GM21447 (cell line): ENCODE data around the gene PSMC3.
"Not testable (repeated sequence)": the region's sequence is repeated elsewhere in the genome, so short reads cannot be mapped to it uniquely, and the experiment has no call there.

ENCODE experiments used
- ATAC-seq: cut with Tn5 transposase; IDR thresholded peaks from one replicate; pipeline ENCODE4 v1.9.1; 2021; ENCODE audit not compliant: unreplicated experiment

The PSMC3 gene

DNA sequence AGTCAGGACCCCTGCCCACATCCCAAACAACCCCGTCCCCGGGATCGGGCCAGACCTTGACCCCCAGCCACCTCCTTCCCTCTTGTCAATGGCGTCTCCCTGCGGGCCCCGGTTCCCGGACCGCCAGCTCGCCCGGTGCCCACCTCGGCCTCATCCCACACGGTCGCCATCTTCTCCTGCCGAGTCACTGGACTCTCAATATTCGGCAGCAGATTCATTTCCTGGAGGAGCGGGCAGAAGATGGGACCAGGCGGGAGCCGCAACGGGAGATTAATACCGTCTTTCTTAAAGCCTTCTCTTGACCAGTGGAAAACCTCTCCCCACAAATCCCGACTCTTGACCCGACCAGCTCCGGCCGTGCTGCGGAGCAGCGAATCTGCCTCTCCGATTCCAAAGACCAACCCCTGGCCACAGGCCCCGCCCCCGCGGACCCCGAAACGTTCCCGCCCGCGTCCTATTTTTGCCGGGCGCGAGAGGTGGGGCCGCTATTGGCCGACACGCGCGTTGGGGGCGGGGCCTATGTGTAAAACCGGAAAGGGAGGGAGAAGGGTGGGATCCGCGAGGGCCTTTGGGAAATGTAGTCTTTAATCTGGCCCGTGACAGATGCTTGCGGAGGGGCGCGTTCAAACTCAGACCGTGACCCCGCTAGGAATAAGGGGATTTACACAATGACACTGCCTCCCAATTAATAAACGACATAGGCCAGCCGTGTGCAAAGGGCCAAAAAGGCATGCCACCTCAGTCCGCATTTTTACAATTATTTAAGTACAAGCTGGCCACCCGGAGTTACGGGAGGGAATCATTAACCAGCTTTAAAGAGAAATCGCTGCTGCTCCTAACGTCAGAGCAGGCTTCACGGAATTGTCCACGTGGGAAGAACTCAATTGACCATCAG is at the start of gene PSMC3:
TSS of gene PSMC3 (minus strand) at position 378 of the 895 bp plus-strand sequence. CDS start at position 218, 160 bp downstream.
- peak; percentile 91 for ATAC-seq

GRCh38 chr11:47470671-47471070 is 44.4 kb upstream of the PSMC3 start:
- ATAC-seq, result no peak

- no peak for ATAC-seq
These were observed 43.3 kb upstream of the PSMC3 start for GRCh38 chr11:47469361-47470179.

DNA sequence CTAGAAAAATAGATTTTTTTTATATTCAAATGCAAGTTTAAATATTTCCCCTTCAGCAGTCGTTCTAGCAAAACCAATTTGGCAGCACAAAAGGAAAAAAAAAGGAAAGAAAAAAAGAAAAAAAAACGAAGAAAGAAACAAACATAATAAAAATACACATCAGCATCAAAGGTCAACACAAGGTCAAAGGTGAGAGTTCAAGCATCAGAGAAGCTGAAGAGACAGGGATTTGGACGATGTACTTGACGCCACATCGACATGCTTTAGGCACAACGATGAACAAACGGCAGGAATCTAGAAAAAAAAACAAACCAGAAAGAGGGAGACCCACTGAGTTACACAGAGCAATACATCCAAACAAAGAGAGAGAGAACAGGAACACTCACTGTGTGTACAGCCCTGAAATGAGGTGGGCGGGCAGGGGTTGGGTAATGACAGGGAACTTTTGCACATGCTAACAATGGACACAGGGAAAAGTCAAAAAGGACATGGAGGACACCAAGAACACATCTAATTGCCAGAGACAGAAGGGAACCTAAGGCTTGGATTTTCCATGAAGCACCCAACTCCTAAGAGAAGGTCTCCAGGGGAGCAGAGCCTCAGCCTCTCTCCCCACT is 42.5 kb upstream of the PSMC3 start:
- ATAC-seq, result no peak

DNA sequence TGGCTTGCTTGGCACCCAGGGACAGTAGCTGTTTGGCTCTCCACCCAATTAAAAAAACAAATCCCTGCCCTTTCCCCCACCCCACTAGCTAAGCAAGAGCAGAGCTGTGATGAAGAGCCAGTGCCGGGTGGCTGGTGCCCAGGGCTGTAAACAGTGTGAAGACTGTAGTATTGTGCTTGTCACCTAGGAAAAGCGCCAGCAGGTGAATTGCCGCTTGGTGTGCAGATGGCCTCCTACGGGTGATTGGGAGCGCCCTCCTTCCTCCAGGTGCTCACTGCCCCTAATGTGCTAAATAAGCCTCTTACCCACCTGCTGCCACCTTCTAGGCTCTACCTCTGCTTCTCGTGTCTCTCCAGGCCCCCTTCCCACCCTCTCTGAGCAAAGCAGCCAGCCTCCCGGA is 41.1 kb upstream of the PSMC3 start:
- no peak for ATAC-seq

- ATAC-seq, result no peak
These were observed 40.5 kb upstream of the PSMC3 start for GRCh38 chr11:47466701-47467250.

DNA sequence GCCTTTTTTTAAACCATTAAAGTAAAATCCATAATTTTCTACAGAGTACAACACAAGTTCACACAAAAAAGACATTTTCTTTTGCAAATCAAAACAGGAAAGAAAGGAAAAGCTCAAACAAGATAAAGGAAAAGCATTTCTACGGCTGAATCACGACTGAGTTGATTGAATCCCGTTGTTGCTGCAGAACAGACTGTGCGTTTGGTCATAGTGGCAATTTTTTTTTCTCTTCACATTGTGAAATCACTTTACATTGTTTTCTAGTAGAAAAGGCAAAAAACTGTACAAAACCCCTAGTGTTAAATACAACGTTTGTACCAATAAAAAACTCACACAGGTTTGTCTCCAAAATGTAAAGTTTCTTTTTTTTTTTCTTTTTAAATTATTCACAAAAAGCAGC is 40.0 kb upstream of the PSMC3 start:
- ATAC-seq, result no peak

DNA sequence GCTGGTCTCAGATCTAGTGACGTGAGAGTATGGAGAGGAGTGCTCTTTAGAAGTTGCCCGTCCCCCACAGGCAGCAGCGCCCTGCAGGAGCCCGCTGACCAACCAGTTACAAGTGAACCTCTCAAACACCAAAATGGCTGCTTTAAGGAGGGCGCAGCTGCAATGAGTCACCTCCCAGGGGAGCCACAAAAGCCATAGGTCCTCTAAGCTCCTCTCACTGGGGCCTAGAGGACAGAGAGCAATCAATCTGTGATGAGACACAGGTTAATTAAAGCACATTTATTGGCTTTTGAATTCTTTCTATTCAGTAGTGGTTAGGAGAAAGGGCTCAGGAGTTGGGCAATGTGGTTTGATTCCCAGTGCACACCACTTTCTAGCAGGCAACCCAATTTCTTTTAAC is 38.2 kb upstream of the PSMC3 start:
- ATAC-seq, result no peak

DNA sequence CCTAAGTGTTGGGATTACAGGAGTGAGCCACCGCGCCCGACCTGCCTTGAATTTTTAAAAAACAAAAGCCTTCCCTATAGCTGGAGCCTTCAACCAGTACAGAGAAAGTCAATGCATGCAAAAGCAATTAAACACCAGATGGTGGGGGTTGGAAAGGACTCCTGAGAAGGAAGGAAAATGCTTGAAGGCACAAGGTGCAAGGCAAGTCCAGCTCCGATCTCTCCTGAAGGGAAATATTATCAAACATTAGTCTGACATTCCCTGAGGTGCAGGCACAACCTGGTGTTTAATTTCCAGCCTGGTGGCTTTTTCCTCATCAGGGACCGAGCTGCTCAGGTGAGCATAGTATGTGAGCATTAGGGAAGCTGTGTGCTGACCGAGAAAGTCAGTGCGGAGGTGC is 35.6 kb upstream of the PSMC3 start:
- no peak for ATAC-seq

DNA sequence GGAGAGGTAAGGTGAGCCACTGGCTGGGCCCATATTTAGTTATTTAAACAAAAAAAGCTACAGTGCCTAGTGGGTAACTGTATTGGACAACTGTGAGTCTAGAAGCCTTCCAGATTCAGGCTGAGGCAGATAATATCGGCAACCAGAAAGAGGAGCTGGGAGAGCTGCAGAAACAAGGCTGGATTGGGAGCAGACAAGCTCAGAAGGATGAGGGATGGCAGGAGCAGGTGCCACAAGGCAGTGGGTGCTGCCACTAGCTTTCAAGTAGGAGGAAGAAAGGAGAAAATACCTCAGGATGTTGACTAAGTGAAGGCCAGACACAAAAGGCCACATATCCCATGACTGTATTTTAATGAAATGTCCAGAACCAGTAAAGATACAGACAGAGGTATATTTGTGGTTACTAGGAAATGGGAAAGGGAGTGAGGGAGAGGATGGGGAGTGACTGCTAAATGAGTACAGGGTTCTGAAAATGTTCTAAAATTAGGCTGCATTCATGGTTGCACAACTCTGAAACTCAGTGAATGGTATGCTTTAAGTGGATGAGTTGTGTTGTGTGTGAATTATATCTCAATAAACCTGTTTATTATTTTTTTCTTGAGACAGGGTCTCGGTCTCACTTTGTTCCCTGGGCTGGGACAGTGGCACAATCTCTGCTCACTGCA is 34.5 kb upstream of the PSMC3 start:
- ATAC-seq, result no peak

DNA sequence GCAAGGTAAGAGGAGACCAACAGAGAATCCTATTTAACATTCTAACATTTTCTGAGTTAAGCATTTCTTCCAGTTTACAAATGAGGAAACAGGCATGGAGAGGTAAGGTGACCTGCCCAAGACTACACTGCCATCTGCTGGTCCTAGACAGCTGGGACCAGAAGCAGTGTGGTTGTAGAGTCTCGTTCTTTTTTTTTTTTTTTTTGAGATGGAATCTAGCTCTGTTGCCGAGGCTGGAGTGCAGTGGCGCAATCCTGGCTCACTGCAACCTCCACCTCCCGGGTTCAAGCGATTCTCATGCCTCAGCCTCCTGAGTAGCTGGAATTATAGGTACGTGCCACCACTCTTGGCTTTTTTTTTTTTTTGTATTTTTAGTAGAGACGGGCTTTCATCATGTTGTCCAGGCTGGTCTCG is 28.0 kb upstream of the PSMC3 start:
- ATAC-seq, result not testable (repeated sequence)

- no peak for ATAC-seq
These were observed 27.1 kb upstream of the PSMC3 start for GRCh38 chr11:47453365-47453764.

GRCh38 chr11:47451990-47452389 is 25.8 kb upstream of the PSMC3 start:
- no peak for ATAC-seq

- ATAC-seq, result no peak
These were observed 25.2 kb upstream of the PSMC3 start for GRCh38 chr11:47451436-47451835.

DNA sequence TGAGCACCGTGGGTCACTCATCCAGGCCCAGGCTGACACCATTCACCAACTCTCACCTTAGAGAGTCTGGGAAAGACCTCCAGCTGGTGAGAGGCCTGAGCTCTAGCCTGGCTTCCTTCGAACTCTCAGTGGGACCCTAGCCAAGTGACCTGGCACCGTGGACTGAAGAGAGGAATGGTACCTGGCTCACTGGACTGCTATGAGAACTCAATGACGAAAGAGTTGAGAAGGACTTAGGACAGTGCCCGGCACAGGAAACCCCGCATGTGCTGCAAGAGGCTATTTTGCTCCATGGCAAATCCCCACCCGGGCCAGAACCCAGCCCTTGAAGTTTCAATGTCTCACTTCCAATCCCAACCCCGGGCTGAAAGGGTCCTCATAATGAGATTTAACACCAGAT is 23.3 kb upstream of the PSMC3 start:
- ATAC-seq, result no peak

DNA sequence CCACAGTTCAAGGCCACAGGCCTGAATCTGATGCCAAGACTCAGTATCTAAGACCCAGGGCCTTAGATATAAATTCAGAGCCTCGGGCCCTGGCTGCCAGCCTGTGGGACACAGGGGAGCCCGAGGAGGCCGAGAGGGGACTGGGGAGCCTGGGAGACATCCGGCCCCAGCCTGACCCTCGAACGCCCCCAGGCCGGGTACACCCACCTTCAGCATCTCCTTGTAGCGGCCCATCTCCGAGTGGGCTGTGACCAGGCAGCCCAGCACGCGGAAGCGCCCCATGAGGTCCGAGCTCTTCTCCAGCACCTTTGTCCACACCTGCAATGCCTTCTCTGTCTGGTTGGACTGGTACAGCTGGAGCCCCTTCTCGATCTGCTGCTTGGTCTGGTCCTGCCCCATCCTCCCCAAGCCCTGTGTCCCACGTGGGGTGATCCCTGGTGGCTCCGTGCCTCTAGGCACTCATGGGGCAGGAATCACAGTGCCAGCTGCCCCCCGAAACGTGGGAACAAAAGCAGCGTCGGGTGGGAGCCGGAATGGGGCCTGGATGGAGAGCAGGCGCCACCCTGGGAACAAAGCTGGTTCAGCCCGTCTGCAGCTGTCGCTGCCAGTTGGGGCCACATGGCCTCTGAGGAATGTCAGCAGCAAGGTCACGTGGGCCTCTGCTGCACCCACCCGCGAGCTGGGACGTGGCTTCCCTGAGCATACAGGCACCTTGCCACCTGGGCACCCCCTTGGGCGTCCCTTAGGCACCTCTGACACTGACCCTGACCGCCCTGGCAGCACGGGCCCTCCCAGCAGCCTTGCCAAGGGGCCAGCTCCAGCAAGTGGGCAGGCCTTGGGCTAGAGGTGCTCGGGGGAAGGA is 22.6 kb upstream of the PSMC3 start, which contains the start of gene RAPSN:
TSS of gene RAPSN (minus strand) at position 571 of the 862 bp plus-strand sequence. CDS start at position 399, 172 bp downstream.
- no peak for ATAC-seq

DNA sequence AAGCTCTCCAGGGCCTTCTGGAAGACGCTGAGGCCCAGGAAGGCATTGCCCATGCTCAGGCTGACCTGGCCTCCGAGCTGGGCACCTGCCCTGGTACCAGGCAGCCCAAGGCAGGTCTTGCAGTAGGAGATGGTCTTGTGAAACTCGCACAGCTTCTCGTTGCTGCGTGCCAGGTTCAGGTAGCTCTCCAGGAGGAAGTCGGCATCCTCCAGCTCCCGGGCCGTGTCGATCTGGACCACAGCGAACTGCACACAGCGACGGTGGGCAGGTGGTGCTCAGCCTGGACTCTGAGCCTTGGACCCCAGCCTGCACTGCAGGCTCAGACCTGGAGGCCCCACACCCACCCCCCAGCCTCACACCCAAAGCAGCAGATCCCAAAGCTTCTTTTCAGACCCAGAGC is 21.7 kb upstream of the PSMC3 start:
- ATAC-seq, result no peak

DNA sequence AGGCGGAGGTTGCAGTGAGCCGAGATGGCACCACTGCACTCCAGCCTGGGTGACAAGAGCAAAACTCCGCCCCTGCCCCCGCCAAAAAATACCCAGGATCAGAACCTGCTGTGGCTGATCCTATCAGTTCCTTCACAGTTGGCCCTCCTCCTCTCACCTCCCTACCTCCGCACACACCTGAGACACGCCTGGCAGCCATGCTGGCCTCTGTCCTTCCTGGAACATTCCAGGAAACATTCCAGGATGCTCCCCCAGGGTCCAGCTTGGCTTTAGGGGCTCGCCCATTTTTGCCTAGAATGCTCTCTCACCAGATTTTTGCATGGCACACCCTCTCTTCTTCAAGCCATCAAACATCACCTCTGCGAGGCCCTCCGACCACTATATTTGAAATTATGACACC is 20.6 kb upstream of the PSMC3 start:
- no peak for ATAC-seq

DNA sequence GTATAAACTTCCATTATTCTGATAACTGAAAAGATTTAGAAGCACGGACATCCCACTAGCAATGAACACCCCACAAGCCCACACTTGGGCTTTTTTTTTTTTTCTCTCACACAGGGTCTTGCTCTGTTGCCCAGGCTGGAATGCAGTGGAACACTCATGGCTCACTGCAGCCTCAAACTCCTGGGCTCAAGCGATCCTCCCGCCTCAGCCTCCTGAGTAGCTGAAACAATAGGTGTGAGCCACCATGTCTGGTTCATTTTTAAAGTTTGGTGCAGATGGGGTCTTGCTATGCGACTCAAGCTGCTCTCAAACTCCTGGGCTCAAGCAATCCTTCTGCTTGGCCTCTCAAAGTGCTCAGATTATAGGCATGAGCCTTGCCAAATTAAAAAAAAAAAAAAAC is 19.6 kb upstream of the PSMC3 start:
- ATAC-seq, result no peak

- ATAC-seq, result no peak
These were observed 17.6 kb upstream of the PSMC3 start for GRCh38 chr11:47443817-47444216.
